ENCODE results near the gene GPN2. TPM values are rescaled to one million over a fixed set of nuclear protein-coding genes. Genes with fewer than 3 reads are reported as not detected.

Gene GPN2
- total and polyA plus RNA-seq, 11 donors, result 7.6 to 27.4 (median 16.5) TPM

GRCh38 chr1:26831059-26831458, 59.0 kb downstream of the GPN2 start:
- Histone ChIP-seq H3K36me3 (peaks cover 0 to 56% (median 42%) of the 10 kb centered on the region in 9 donors), H3K9me3 (no peaks in the 10 kb centered on the region), H3K27me3 (no peaks in the 10 kb centered on the region), H3K4me3 (no peak overlapping the region), H3K4me1 (peaks cover 8 to 60% (median 26%) of the 10 kb centered on the region in 12 donors), H3K27ac (no peak overlapping the region)
- intact Hi-C loops (cut with DNase I), result no loop called here
- WGBS, 4 donors, result 93 to 96% (median 95%) methylated on average over 3 of the region's 3 CpGs
- ATAC-seq (no peak), DNase-seq (no peak)
- TF ChIP-seq, protein P1, sequence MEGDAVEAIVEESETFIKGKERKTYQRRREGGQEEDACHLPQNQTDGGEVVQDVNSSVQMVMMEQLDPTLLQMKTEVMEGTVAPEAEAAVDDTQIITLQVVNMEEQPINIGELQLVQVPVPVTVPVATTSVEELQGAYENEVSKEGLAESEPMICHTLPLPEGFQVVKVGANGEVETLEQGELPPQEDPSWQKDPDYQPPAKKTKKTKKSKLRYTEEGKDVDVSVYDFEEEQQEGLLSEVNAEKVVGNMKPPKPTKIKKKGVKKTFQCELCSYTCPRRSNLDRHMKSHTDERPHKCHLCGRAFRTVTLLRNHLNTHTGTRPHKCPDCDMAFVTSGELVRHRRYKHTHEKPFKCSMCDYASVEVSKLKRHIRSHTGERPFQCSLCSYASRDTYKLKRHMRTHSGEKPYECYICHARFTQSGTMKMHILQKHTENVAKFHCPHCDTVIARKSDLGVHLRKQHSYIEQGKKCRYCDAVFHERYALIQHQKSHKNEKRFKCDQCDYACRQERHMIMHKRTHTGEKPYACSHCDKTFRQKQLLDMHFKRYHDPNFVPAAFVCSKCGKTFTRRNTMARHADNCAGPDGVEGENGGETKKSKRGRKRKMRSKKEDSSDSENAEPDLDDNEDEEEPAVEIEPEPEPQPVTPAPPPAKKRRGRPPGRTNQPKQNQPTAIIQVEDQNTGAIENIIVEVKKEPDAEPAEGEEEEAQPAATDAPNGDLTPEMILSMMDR (IDR thresholded peaks at IDR 0.05), result no peak
- no peak for TF ChIP-seq POLR2A (IDR thresholded peaks at IDR 0.05)

GRCh38 chr1:26829184-26829911, 60.7 kb downstream of the GPN2 start:
- no peaks in the 10 kb centered on the region for H3K27me3 ChIP-seq
- H3K4me1 ChIP-seq, result peaks cover 8 to 64% (median 29%) of the 10 kb centered on the region in 12 donors
- H3K27ac ChIP-seq, result peak overlapping the region in 7 of 12 donors; percentile 11 to 83 (median 53)
- ATAC-seq (no peak), DNase-seq (no peak)
- intact Hi-C loops (cut with DNase I), result no loop called here
- TF ChIP-seq POLR2A (IDR thresholded peaks at IDR 0.05), result no peak
- TF ChIP-seq, protein P1 (IDR thresholded peaks at IDR 0.05), result no peak
- H3K9me3 ChIP-seq, result no peaks in the 10 kb centered on the region
- H3K4me3 ChIP-seq, result peak overlapping the region in 3 of 12 donors; percentile 4 to 98 (median 74)
- WGBS, 4 donors, result 87 to 92% (median 88%) methylated on average over 6 of the region's 6 CpGs
- H3K36me3 ChIP-seq, result peaks cover 0 to 39% (median 27%) of the 10 kb centered on the region in 9 donors

- H3K27me3 ChIP-seq, result no peaks in the 10 kb centered on the region
- peak overlapping the region in 4 of 12 donors; percentile 4 to 98 (median 78) for H3K4me3 ChIP-seq
Measured at GRCh38 chr1:26828411-26828991, 61.6 kb downstream of the GPN2 start.

More at GRCh38 chr1:26828411-26828991, 61.6 kb downstream of the GPN2 start:
- Histone ChIP-seq H3K9me3 (no peaks in the 10 kb centered on the region), H3K36me3 (peaks cover 0 to 30% (median 18%) of the 10 kb centered on the region in 9 donors), H3K27ac (peak overlapping the region in 11 of 12 donors; percentile 11 to 83 (median 51)), H3K4me1 (peaks cover 8 to 57% (median 29%) of the 10 kb centered on the region in 12 donors)
- DNase-seq (peak in 1 of 5 donors; percentile 52), ATAC-seq (peak; percentile 11 to 72 (median 48))
- TF ChIP-seq, protein P1 (IDR thresholded peaks at IDR 0.05), result no peak
- no peak for TF ChIP-seq POLR2A (IDR thresholded peaks at IDR 0.05)
- 24 to 34% (median 30%) methylated on average over 4 of the region's 4 CpGs for WGBS, 4 donors
- intact Hi-C loops (cut with DNase I), result no loop called here
